B cell (primary cell): ENCODE results near the gene WDR33. TPM values are rescaled to one million over a fixed set of nuclear protein-coding genes. Genes with fewer than 3 reads are reported as not detected.
A peak's percentile ranks its signal among the peaks of the same experiment; 100 is the strongest.

Experiments used
- ATAC-seq: fragments of 200-7000 bp; cut with Tn5 transposase; one replicate; pipeline ENCODE4 v1.10.0; 2021; ENCODE audit warnings: low read depth, mild to moderate bottlenecking, moderate number of reproducible peaks, moderate library complexity
- CTCF ChIA-PET: fragments of 350-600 bp; sonication (Branson Sonifier 250); formaldehyde crosslinking; loops from one replicate; lab custom pipeline; 2021; ENCODE audit warnings: antibody characterized with exemption, inconsistent platforms; lab: Charles Lee
- POLR2A ChIA-PET: fragments of 350-600 bp; sonication (Branson Sonifier 250); formaldehyde crosslinking; loops from one replicate; lab custom pipeline; 2021; ENCODE audit warnings: antibody characterized with exemption; lab: Charles Lee
- DNase-seq: peaks from one replicate; pipeline ENCODE4 v3.0.0; 2013
- H2AFZ ChIP-seq: 2 replicates; pipeline ENCODE4 v1.6.1; 2012; ENCODE audit warnings: mild to moderate bottlenecking, low read depth, low read length; ENCODE audit not compliant: insufficient read depth, poor library complexity, severe bottlenecking
- H3K27ac ChIP-seq, 2 donors: 1 replicate in 1 of 2; 2 replicates in 1 of 2; pipeline ENCODE4 v1.5.1; 2012 to 2013; ENCODE audit warnings: low read length in 2 of 2, mild to moderate bottlenecking in 2 of 2, moderate library complexity in 1 of 2
- H3K27me3 ChIP-seq, 4 experiments: fragments of 200-600 bp in 1 of 4; sonication (generic) in 1 of 4; replicated peaks in 1 of 4; 1 replicate in 2 of 4; 2 replicates in 2 of 4; pipeline versions ENCODE4 v1.6.1 to v1.7.0; 2013 to 2016; ENCODE audit warnings: low read length in 3 of 4, mild to moderate bottlenecking in 2 of 4, mixed read lengths in 1 of 4, moderate library complexity in 1 of 4; ENCODE audit not compliant: insufficient read depth in 4 of 4, control insufficient read depth in 3 of 4; ENCODE audit errors: control extremely low read depth in 1 of 4
- H3K36me3 ChIP-seq, 2 experiments: replicated peaks in 1 of 2; 1 replicate in 1 of 2; 2 replicates in 1 of 2; pipeline versions ENCODE4 v1.6.1 to v1.7.1; 2013; ENCODE audit warnings: low read length in 1 of 2; ENCODE audit not compliant: insufficient read depth in 2 of 2, control insufficient read depth in 1 of 2; ENCODE audit errors: control extremely low read depth in 1 of 2, extremely low read depth in 1 of 2
- H3K4me1 ChIP-seq, 2 donors: fragments of 200-600 bp in 1 of 2; sonication (generic) in 1 of 2; 1 replicate in 1 of 2; 2 replicates in 1 of 2; pipeline versions ENCODE4 v1.5.1 to v1.6.1; 2013 to 2017; ENCODE audit warnings: low read length in 2 of 2; ENCODE audit not compliant: control insufficient read depth in 2 of 2, insufficient read depth in 2 of 2
- H3K4me2 ChIP-seq: replicated peaks from 2 replicates; pipeline ENCODE3; 2012; ENCODE audit warnings: mild to moderate bottlenecking, low read depth, low read length; ENCODE audit not compliant: poor library complexity, severe bottlenecking
- H3K4me3 ChIP-seq, 5 experiments: fragments of 200-600 bp in 1 of 5; sonication (generic) in 1 of 5; 1 replicate in 3 of 5; 2 replicates in 2 of 5; pipeline versions ENCODE4 v1.5.1 to v1.7.0; 2011 to 2016; ENCODE audit warnings: low read length in 4 of 5, mild to moderate bottlenecking in 4 of 5, low read depth in 2 of 5, control low read depth in 1 of 5, moderate library complexity in 1 of 5; ENCODE audit not compliant: insufficient read depth in 1 of 5; ENCODE audit errors: control extremely low read depth in 1 of 5, extremely low read depth in 1 of 5
- H3K79me2 ChIP-seq: fragments of 200-600 bp; sonication (generic); one replicate; pipeline ENCODE4 v1.6.0; 2016; ENCODE audit warnings: low read length; ENCODE audit not compliant: control insufficient read depth, insufficient read depth
- H3K9ac ChIP-seq: fragments of 200-600 bp; sonication (generic); 2 replicates; pipeline ENCODE4 v1.6.1; 2017; ENCODE audit warnings: mild to moderate bottlenecking, low read length, moderate library complexity
- H3K9me3 ChIP-seq, 3 donors: one replicate each; pipeline versions ENCODE4 v1.6.1 to v1.7.1; 2013; ENCODE audit warnings: low read length in 2 of 3; ENCODE audit not compliant: control insufficient read depth in 2 of 3, insufficient read depth in 1 of 3; ENCODE audit errors: control extremely low read depth in 1 of 3
- H4K20me1 ChIP-seq: 2 replicates; pipeline ENCODE4 v1.6.0; 2012; ENCODE audit warnings: mild to moderate bottlenecking, low read length; ENCODE audit not compliant: insufficient read depth, control insufficient read depth, poor library complexity, severe bottlenecking
- H3K27ac Mint-ChIP-seq: one replicate; pipeline ENCODE4 v1.8.0; 2021; ENCODE audit warnings: mixed read lengths
- H3K27me3 Mint-ChIP-seq: one replicate; pipeline ENCODE4 v1.8.0; 2021; ENCODE audit warnings: mixed read lengths
- H3K4me1 Mint-ChIP-seq: one replicate; pipeline ENCODE4 v1.8.0; 2021; ENCODE audit warnings: mixed read lengths
- H3K4me3 Mint-ChIP-seq: one replicate; pipeline ENCODE4 v1.8.0; 2021; ENCODE audit warnings: mixed read lengths
- H3K9me3 Mint-ChIP-seq: one replicate; pipeline ENCODE4 v1.8.0; 2022; ENCODE audit warnings: mixed read lengths; ENCODE audit not compliant: insufficient read depth
- CTCF ChIP-seq: fragments of 200-600 bp; IDR thresholded peaks from one replicate; pipeline ENCODE4 v1.8.0; 2022; ENCODE audit warnings: antibody characterized with exemption, mild to moderate bottlenecking
- EZH2 ChIP-seq: IDR thresholded peaks from 2 replicates; pipeline ENCODE4 v1.6.1; 2012; ENCODE audit warnings: borderline replicate concordance, low read depth, mild to moderate bottlenecking, moderate library complexity, low read length; ENCODE audit not compliant: insufficient read depth, poor library complexity, severe bottlenecking
- WGBS: methylation state at CpG from one replicate; pipeline ENCODE4 v1.1.5; 2013; ENCODE audit warnings: missing lambda C conversion rate; ENCODE audit not compliant: insufficient coverage; 5-methylcytosine and 5-hydroxymethylcytosine counted together
- intact Hi-C: fragments of 100-400 bp; cut with micrococcal nuclease; formaldehyde crosslinking; loops from one replicate; pipeline ENCODE4 v1.10.0; 2022
- polyA plus RNA-seq: library from polyadenylated mRNA; depleted of rRNA; stranded (reverse); fragments of >200 nt; gene quantifications from 2 replicates; pipeline ENCODE4 v1.2.3, GENCODE V29; 2012
- total RNA-seq, 2 donors: library from RNA; stranded (reverse); fragments of 120-200 nt in 1 of 2; gene quantifications; 1 replicate in 1 of 2; 2 replicates in 1 of 2; pipeline versions ENCODE4 v1.2.3 to v1.2.4, GENCODE V29; 2013 to 2022

WDR33 gene
- total and polyA plus RNA-seq, 2 donors (not counting 1 experiment from before 2014, with no cell fraction given) = 17.2 to 101 TPM

GRCh38 chr2:127811397-127812321 lies 688 bp upstream of the WDR33 start:
- 26% methylated on average over 26 of the region's 34 CpGs for WGBS

More at GRCh38 chr2:127811397-127812321, 688 bp upstream of the WDR33 start:
- Histone ChIP-seq H3K79me2 (peaks cover 48% of the 10 kb centered on the region), H4K20me1 (peaks cover 25% of the 10 kb centered on the region), H3K36me3 (peaks cover 0 to 1% of the 10 kb centered on the region in 2 experiments), H3K4me1 (peaks cover 30 to 33% of the 10 kb centered on the region in 2 donors), H3K9ac (peak overlapping the region; percentile 92), H3K27ac (peak overlapping the region; percentile 91 to 96), H2AFZ (peak overlapping the region; percentile 86), H3K9me3 (no peaks in the 10 kb centered on the region), H3K4me3 (peak overlapping the region; percentile 66 to 99 (median 78)), H3K27me3 (no peaks in the 10 kb centered on the region), H3K4me2 (peak overlapping the region; percentile 76)
- Mint-ChIP-seq H3K4me3 (peak overlapping the region; percentile 97), H3K4me1 (peaks cover 42% of the 10 kb centered on the region), H3K9me3 (peaks cover 2% of the 10 kb centered on the region), H3K27me3 (no peaks in the 10 kb centered on the region), H3K27ac (peak overlapping the region; percentile 99)
- TF ChIP-seq CTCF (no peak), EZH2 (no peak)
- CTCF ChIA-PET = interaction anchor here (0.7 to 2.1 kb wide), 5 partner anchors 9 to 221 kb away, joined by 3 to 19 read pairs (median 3); partner anchors contain the start of gene SFT2D3
- no peak for DNase-seq
- POLR2A ChIA-PET = interaction anchor here (0.6 to 1.3 kb wide), 3 partner anchors 18 to 166 kb away, joined by 3 to 5 read pairs (median 4); partner anchors contain the start of gene POLR2D
- intact Hi-C loops = loop anchor here (1.0 to 2.0 kb wide), 5 partner anchors 18 to 285 kb away; partner anchors contain the start of genes IWS1, POLR2D and SFT2D3
- ATAC-seq = no peak
